Ureter (tissue), 1 donor: Measurements from ENCODE around the gene GJD4. TPM values are rescaled to one million over a fixed set of nuclear protein-coding genes. Genes with fewer than 3 reads are reported as not detected.

Experiments
- DNase-seq: peaks from one replicate; pipeline ENCODE4 v3.0.0-alpha.2; 2020; ENCODE audit warnings: low spot score
- total RNA-seq: library from RNA; stranded (reverse); gene quantifications from one replicate; pipeline ENCODE4 v1.2.4, GENCODE V29; 2023
- donor health status: DM: yes; HTN: yes; CAD: no.

GJD4 gene
- total RNA-seq, 1 donor from 2014 or later: not detected

- DNase-seq: no peak
These were observed 21.9 kb downstream of the GJD4 start for GRCh38 chr10:35626971-35627507.

GRCh38 chr10:35631404-35631803 lies 26.3 kb downstream of the GJD4 start:
- no peak for DNase-seq

GRCh38 chr10:35632027-35632426 lies 26.9 kb downstream of the GJD4 start:
- no peak for DNase-seq

GRCh38 chr10:35633006-35633980 lies 28.2 kb downstream of the GJD4 start:
- DNase-seq: no peak

GRCh38 chr10:35635576-35635975 lies 30.4 kb downstream of the GJD4 start:
- peak; percentile 56 for DNase-seq

- DNase-seq: no peak
These were observed 31.8 kb downstream of the GJD4 start for GRCh38 chr10:35636956-35637355.

- DNase-seq: no peak
These were observed 32.3 kb downstream of the GJD4 start for GRCh38 chr10:35637462-35637861.

- no peak for DNase-seq
These were observed 33.0 kb downstream of the GJD4 start for GRCh38 chr10:35638101-35638500.

GRCh38 chr10:35639021-35639727 lies 34.0 kb downstream of the GJD4 start:
- no peak for DNase-seq

- no peak for DNase-seq
These were observed 34.7 kb downstream of the GJD4 start for GRCh38 chr10:35639728-35640401.

- no peak for DNase-seq
These were observed 35.3 kb downstream of the GJD4 start for GRCh38 chr10:35640474-35640873.

- peak; percentile 63 for DNase-seq
These were observed 36.0 kb downstream of the GJD4 start for GRCh38 chr10:35640951-35641675.

GRCh38 chr10:35641676-35642034 lies 36.5 kb downstream of the GJD4 start:
- no peak for DNase-seq

- peak; percentile 89 for DNase-seq
These were observed 37.1 kb downstream of the GJD4 start, which contains the start of gene FZD8 for GRCh38 chr10:35642035-35642792. FZD8 (minus strand) TSS chr10:35642296; CDS start chr10:35641429, 867 bp downstream.

GRCh38 chr10:35642793-35643114 lies 37.6 kb downstream of the GJD4 start:
- no peak for DNase-seq

GRCh38 chr10:35643151-35644049 lies 38.3 kb downstream of the GJD4 start:
- DNase-seq: peak; percentile 56

- DNase-seq: no peak
These were observed 39.2 kb downstream of the GJD4 start for GRCh38 chr10:35644050-35644950.

- DNase-seq: no peak
These were observed 45.8 kb downstream of the GJD4 start for GRCh38 chr10:35650894-35651293.

- DNase-seq: no peak
These were observed 47.7 kb downstream of the GJD4 start for GRCh38 chr10:35652824-35653223.
